Measurements from ENCODE around the gene ADGRL1.
"Not testable (repeated sequence)": the region's sequence is repeated elsewhere in the genome, so short reads cannot be mapped to it uniquely, and the experiment has no call there.

The ADGRL1 gene

DNA sequence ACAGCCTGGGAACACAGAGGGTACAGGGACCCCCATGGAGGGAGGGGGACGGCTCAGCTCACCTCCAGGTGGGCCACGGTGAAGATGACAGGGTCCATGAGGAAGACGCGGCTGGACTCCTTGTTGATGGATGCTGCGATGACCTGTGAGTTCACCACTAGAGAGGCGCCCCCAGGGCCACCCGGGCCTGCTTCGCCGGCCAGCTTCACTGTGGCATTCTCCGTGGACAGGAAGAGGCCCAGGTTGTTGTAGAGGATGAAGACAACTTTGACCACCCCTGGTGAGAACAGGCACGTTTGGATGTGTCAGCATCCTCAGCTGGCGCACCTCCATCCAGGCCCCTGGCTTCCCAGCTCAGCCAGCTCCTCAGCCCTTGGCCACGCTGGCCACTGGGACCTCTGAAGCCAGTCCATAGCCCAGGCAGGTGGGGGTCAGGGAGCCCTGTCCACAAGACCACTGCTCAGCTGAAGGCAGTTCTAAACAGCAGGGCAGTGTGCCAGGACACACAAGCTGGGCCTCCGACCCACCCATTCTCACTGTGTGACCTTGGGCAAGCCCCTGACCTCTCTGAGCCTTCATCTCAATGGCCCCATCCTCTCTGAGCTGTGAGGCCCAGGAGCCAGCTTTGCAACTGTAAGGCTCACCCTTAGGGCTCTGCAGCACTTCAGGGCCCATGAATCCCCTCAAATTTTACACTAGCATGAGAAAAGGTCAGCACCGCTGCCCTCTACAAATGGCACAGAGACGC, 47.5 kb downstream of the ADGRL1 start:
- DNase-seq = no peak

DNA sequence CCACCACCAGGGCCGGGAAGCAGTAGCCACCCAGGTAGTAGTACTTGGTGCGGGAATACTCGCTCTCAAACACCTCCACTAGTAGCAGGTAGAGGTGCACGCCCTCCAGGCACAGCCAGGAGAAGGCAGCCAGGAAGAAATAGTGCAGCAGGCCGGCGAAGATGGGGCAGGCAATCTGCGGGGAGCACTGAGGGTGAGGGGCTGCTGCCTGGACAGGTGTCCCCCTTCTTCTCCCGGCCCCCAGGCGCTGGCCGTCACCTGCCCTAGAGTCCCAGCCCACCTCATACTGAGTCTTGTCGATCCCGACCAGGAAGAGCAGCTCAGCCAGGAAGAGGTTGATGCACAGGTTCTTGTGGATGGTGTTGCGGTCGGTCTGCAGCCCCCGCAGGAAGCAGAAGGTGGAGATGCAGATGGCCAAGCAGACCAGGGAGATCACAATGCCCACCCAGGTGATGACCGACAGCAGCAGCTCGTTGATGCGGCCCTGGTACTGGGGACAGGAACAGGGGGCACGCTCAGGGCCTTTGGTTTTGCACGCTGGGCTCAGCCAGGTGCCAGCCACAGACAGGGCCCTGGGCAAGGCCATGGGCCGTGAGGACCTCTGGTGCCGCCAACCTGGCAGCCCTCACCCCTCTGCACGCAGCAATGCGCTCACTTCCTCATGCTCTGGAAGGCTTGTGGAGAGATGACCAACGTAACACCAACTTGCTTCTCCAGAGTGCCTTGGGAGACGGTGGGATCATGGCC, 48.8 kb downstream of the ADGRL1 start:
- no peak for DNase-seq

DNA sequence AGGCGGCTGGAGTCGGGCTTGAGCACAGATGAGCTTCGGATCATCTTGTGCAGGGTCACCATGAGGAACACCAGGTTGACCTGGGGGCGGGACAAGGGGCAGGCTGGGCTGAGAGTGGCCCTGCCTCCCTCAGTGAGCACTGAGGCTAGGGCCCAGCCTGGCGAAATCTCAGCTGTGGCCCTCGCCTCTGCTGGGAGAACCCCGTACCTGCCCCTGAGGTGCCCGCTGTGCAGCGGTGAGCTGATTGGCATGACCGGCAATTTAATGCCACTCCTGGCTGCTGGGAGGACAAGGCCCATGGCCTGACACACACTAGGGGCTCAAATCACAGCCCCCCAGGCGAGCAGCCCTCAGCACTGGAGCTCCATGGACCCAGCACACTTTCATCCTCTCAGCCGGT, 49.8 kb downstream of the ADGRL1 start:
- no peak for DNase-seq

DNA sequence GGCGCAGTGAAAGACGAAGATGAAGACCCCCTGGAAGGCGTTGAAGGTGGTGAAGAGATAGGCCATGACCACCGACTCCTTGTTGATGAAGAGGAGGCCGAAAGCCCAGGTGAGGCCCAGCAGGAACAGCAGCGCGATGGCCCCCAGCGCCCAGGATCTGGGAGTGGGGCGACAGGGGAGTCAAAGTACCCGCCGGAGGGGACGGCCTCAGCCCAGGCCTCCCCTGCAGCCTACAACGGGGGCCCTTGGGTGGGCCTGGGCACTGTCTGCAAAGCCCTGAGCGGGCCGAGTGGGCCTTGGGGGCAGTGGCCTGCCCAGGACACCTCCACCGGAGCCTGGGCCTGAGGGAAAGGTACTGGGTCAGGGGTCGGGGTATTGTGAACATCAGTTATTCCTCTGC, 50.6 kb downstream of the ADGRL1 start:
- no peak for DNase-seq

DNA sequence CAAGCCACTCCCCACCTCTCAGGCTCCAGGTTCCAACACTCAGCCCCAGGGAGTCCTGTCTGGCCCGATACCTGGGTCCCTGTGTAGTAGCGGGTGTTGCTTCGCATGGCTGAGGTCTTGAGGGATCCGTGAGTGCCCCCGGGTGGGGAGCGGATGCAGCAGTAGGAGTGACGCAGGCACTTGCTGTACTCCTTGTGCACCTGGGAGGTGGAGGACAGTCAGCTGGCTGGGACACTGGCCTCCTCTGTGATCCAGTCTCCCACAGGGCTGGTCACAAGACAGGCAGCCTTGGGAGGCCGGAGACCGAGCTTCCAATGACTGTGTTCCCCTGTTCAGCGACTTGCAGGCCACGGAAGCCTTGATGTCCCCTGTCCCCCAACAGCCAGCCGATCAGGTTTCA, 53.3 kb downstream of the ADGRL1 start:
- no peak for DNase-seq

DNA sequence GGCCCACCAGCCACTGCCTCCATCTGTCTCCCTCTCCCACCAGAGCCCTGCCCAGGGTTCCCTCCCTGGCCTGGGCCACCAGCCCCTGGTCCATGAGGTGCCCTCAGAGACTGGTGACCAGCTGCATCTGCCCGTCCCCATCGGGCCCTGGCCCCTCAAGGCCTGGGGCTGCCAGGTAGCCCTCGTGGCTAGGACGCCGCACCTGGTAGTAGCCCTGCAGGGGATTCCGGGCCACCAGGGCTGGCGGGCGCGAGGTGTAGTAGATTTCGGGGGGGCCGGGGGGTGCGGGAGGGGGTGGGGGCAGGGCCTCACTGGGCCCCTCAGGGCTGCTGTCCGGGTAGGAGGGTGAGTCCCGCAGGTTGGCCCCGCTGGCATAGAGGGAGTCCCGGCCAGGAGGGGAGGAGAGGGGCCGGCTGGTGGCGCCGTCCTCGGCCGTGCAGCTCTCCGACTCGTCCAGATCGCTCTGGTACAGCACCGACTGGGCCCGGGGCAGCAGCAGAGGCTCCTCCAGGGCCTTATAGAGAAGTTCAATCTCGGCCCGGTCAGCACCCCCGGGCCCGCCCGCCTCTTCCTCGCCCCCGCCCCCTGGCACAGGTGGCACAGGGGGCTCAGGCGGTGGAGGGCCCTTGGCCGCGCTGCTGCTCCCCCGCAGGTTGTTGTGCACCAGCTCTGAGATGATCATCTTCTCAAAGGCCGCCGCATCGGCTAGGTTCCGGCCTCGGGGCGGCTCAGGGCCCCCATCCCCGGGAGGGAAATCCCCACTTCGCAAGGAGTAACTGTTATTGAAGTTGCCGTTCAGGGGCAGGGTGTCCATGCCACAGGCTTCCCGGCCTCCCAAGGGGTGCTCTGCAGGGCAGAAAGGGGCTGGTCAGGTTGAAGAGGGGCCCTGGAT, 55.0 kb downstream of the ADGRL1 start:
- DNase-seq = no peak

DNA sequence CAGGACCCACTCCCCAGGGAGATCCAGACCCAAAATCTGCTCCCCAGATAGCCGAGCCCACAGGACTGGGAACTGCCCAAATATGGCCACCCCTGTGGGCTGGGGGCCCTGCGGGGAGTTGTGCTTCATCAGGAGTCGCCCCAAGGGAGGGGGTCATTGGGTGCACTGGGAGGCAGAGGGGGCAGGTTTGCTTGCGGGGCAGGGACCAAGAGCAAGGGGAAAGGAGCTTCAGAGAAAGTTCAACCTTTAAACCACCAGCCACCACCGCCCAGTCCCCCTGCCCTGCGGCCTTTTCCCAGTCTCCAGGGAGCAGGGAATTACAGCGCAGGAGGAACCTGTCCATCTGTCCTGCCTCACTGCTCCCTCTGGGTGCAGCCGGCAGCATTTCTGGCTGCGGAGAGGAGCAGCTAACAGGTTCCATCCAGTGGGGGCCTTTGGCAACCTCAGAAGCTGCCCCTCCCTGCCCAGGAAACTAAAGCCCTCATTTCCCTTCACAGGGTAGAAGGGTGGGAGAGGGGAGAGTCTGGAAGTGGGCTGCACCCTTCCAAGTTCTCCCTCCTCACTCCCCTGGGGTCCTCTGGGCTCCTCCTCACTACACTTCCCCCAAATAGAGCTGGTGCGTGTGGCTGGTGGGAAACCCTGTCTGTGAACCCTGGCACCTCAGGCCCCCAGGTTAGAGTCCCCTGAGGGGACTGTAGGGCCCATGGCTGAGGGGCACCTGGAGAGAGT, 55.8 kb downstream of the ADGRL1 start:
- DNase-seq = no peak

DNA sequence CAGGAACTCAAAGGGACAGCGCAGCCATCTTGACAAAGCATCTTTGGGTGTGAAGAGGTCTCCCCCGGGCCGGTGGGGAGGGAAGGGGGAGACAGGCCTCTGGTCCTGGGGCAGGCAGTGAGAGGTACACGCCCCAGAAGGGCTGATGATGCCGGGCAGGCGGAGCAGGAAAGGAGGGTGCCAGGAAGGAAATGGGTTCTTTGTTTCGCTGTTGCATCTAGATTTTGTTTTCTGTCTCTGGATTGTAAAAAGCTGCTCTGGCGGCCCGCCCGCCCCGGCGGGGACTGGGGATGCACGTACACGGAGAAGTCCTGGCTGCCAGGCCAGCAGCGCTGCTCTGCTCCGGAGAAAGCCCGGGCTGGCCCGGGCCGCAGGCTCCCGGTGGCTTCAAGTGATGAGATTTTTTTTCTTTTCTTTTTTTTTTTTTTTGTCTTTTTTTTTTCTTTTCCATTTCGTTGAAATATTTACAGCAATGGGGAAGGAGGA, 56.4 kb downstream of the ADGRL1 start:
- DNase-seq = peak; percentile 48

DNA sequence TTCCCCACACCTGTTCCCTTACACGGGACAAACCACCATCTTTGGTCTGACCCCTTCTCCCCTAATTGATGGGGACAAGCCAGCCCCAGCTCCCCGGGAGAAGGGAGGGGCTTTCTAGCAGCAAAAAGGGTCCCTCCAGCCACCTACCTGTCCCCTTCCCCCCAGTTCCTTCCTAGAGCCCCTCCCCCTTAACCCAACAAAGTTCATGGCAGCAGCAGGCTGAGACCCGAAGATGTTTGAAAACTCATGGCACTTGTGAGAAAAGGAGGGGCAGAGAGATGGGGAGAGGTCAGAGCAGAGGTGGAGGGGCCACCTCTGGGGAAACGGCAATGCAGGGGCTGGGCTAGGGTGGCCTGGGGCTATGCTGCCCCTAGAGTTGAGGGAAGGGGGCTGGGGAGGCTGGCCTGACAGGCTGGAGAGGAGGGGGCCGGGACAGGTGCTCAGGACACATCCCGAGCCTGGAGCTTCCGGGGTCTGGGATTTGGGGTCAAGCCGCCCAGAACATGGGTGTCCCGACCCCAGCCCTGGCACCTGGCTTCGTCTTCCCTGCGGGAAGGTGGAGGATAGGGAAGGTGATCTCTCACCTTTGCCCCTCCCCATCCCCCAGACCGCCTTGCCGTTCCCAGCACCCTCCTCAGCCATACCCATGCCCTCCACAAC, 57.1 kb downstream of the ADGRL1 start:
- no peak for DNase-seq

DNA sequence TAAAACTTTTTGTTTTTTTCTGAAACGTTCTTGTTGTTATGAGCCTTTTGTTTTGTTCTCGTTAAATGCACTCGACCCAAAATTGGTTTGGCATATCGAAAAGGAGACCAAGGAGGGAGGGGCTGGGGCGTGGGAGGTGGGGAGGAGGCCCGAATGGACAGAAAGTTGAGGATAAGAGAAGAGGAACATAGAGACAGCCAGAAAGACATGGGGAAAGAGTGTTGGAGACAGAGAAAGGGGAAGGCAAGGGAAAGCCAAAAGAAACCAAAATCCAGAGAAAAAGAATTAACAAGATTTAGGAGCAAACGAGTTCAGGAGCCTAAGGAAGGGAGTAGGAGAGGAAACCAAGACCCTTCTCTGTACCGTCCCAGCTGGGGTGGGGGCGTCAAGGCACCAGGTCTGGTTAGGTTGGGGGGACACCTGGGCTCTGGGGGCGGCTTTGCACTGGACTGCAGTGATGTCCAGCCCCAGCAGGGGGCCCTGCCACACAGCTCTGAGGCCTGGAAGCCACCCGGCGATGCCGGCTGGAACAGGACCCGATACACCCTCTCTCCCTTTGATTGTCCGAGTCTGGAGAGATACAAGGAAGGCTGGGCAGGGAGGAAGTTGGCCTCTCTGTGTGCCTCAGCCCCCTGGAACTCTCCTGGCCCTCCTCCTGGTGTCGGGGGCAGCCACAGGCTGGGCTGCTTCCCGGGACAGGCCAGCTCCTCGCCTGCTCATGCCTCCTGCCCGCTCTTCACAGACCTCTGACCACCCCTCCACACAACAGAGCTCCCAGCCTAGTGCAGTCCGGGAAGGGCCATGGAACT, 58.0 kb downstream of the ADGRL1 start:
- DNase-seq = peak; percentile 63

DNA sequence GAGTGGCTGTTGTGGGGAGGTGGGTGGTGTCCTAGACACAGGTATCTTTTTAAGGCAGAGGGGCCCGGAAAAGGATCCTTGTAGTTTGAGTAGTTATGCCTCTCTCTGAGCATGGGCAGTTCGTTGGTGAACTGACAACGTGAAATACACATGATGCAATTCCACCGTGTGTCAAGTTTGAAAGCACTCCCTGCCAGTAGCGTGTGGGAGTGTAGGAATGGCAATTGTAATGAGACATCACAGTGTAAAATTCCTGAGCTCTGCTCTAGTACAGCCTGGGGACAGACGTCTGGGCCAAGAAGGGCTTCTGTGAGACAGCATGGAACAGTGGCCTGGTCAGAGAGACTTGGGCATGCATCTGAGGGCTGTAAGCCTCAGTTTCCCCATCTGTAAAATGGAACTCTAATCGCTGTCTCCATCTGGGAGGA, 59.2 kb downstream of the ADGRL1 start:
- DNase-seq = no peak

DNA sequence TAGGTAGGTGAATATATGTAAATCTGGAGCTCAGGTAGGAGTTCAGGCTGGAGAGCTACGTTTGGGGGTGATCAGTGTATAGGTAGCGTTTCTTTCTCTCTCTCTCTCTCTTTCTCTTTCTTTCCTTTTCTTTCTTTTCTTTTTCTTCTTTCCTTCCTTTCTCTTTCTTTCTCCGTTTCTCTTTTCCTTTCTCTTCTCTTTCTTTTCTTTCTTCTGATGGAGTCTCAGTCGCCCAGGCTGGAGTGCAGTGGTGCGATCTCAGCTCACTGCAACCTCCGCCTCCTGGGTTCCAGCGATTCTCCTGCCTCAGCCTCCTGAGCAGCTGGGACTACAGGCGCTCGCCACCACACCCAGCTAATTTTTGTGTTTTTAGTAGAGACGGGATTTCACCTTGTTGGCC, 59.8 kb downstream of the ADGRL1 start:
- DNase-seq = not testable (repeated sequence)

DNA sequence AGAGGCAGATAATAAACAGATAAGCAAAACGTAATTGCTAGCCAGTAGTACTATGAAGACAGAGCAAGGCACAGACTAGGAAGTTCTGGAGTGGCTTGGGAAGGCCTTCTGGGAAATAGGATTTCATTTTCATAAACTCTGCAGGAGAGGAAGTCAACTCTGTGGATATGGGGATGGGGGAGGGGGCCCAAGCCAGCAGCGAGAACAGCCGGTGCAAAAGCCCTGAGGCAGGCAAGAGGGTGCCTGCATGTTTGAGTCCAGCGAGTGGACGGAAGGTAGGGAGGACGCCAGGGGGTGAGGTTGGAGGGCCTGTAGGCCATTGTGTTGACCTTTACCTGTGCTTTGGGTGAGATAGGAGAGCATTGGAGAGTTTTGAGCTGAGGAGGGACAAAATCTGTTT, 60.6 kb downstream of the ADGRL1 start:
- no peak for DNase-seq

DNA sequence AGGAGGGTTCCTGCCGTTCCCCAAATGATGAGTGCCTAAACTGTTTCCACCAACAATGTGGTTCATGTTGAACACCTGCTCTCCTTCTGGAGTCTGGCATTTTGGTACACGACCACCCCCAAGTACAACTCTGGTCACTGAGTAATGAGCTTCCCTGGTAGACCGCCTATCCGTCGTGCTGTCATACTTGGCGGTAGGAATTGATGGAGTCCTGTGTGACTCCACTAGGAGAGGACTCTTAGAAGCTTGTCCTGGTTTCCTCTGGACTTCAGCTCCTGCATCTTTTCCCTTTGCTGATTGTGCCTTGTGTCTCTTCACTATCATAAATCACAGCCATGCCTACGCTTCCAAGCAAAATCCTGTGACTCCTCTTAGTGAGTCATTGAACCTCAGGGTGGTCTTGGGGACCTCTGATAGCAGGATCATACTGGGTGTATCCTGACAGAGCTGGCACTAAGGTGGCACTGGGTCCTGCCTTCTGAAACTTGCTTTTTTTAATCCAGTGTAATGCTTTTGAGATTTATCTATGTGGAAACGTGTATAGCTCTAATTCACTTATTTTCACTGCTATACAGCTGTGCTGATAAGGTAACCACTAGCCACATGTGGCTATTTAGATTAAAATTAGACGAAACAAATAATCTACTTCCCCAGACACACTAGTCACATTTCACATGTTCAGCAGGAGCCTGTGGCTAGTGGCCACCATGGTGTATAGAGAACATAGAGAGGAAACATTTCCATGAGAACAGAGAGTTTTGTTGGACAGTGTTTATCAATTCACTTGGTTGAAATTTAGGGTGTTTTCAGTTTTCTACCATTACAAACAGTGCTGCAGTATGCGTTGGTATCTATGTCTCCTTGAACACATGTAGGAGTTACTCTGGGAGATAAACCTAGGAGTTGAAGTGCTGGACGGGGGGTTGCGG, 63.4 kb downstream of the ADGRL1 start:
- no peak for DNase-seq

DNA sequence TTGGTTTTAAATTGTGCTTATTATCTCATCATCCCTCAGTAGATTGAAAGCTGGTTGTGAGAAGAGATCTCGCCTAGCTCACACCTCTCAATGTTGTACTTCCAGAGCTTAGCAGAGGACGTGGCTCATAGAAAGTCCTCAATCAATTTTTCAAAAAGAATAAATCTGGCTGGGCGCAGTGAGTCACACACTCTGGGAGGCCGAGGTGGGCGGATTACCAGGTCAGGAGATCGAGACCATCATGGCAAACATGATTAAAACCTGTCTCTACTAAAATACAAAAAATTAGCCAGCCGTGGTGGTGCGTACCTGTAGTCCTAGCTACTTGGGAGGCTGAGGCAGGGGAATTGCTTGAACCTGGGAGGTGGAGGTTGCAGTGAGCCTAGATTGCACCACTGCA, 64.9 kb downstream of the ADGRL1 start:
- peak; percentile 39 for DNase-seq

DNA sequence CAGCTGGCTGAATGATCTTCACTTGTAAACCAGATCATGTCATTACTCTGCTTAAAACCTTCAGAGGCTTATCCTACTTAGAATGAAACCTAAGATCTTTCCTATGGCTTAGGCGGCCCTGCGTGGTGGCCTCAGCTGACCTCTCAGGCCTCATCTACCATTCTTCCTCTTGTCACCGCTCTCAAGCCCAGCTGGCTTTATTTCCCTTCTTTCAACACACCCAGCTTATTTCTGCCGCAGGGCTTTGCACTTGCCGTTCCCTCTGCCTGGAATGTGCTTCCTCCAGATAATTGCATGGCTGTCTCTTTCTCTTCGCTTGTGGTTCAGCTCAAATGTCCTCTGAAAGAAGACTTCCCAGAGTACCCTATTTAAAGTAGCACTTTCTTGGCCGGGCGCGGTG, 66.0 kb downstream of the ADGRL1 start:
- DNase-seq = no peak

DNA sequence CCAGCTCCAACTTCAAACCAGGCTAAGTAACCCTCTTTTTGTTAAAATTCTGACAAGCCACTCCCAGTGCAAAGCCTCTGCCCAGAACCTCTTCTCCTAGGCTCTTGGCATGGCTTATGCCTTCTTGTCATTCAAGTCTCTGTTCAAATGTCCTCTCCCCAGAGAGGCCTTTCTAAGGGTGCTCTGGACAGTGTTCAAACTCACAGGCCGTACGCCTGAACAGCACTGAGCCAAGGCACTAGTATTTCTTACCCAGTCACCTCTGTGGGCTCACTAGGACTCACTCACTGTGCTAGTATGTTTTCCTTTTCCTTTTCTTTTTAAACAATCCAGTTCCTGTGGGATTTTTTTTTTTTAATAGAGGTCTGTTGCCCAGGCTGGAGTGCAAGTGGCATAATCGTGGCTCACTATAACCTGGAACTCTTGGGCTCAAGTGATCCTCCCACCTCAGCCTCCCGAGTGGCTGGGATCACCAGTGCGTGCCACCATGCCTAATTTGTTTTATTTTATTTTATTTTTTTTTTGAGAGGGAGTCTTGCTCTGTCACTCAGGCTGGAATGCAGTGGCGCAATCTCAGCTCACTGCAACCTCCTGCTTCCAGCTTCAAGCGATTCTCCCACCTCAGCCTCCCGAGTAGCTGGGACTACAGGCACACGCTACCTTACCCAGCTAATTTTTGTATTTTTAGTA, 67.2 kb downstream of the ADGRL1 start:
- no peak for DNase-seq

DNA sequence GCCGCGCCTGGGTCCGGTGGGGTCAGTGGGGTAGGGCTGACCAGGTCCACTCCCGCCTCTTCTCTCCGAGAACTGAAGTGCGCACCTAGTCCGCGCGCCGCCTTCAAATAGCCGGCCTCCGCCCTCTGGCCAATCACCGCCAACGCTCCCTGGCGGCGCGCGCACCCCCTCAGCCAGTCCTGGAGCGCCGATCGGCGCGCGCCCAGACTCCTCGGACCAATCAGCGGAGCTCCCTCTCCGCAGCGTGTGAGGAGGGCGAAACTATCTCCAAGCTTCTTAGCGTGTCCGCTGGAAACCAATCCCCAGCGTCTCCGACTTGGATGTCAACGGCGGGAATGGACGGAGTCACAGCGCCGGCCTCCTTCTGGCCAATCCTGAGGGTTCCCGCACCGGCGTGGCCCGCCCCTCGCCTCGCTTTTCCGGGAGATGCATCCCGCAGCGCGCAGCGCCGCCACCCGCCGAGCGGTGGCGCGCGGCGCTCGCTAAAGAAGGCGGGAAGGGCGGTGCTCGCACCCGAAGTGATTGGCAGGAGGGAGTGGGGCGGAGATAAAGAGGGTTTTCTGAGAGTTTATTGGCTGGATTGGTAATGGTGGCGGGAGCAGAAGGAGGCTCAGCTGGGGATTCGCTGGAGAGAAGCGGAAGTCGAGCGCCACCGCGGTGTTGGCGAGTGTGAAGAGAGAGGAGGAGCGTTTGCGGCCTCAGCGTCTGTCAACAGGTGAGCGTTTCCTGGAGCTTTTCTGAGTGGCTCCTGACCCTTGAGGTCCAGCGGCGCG, 69.3 kb downstream of the ADGRL1 start, which contains the start of gene ASF1B:
Gene ASF1B (minus strand): TSS at position 81 of the 773 bp plus-strand sequence. CDS start 133 bp downstream, outside the sequence.
- peak; percentile 98 for DNase-seq
